GM12878 (cell line): ENCODE data around the gene GRK1. TPM values are rescaled to one million over a fixed set of nuclear protein-coding genes. Genes with fewer than 3 reads are reported as not detected.

ENCODE experiments used
- ATAC-seq: fragments of 200-7000 bp; cut with Tn5 transposase; 3 replicates; pipeline ENCODE4 v1.9.1; 2020; ENCODE audit warnings: mild to moderate bottlenecking, moderate library complexity
- BruUV-seq: library from RNA; stranded (reverse); fragments of 400-500 nt; replicated peaks from 2 replicates; lab custom pipeline; 2021; lab: Mats Ljungman, UMichigan
- CTCF ChIA-PET: fragments of 300-600 bp; sonication (Branson Sonifier 250); formaldehyde crosslinking; extraction: SDS; loops from one replicate; lab custom pipeline; 2021; ENCODE audit warnings: inconsistent platforms; lab: Yijun Ruan, JAX
- POLR2A ChIA-PET: fragments of 350-600 bp; formaldehyde crosslinking; extraction: SDS; loops from one replicate; lab custom pipeline; 2021; ENCODE audit warnings: inconsistent platforms; lab: Charles Lee
- RAD21 ChIA-PET: fragments of 300-600 bp; sonication (Branson Sonifier 250); formaldehyde crosslinking; loops from one replicate; lab custom pipeline; 2023; ENCODE audit warnings: antibody characterized with exemption; ENCODE audit not compliant: unreplicated experiment; lab: Charles Lee
- SMC1A ChIA-PET: fragments of 300-600 bp; sonication (Branson Sonifier 250); formaldehyde crosslinking; loops from one replicate; lab custom pipeline; 2023; ENCODE audit not compliant: unreplicated experiment, uncharacterized antibody; lab: Charles Lee
- DNase-seq: peaks from one replicate; pipeline ENCODE4 v3.0.0-alpha.2; 2011; ENCODE audit warnings: low read depth, low spot score
- FAIRE-seq: peaks from 3 replicates; lab custom pipeline; 2011; peaks lifted over from hg19 to GRCh38; lab: Jason Lieb, UNC
- H2AFZ ChIP-seq: 2 replicates; pipeline ENCODE4 v1.6.0; 2011; ENCODE audit warnings: low read depth, low read length, control low read depth; ENCODE audit not compliant: control insufficient read depth
- H3K27ac ChIP-seq: 2 replicates; pipeline ENCODE4 v1.5.1; 2011; ENCODE audit warnings: control low read depth; ENCODE audit not compliant: control insufficient read depth, insufficient read depth
- H3K27me3 ChIP-seq, 2 experiments: replicated peaks in 1 of 2; 2 replicates each; pipeline versions ENCODE4 v1.6.0 to v1.6.1; 2011; ENCODE audit warnings: low read length in 1 of 2; ENCODE audit not compliant: control insufficient read depth in 2 of 2, insufficient read depth in 2 of 2
- H3K36me3 ChIP-seq, 2 experiments: 2 replicates each; pipeline ENCODE4 v1.5.1; 2011; ENCODE audit warnings: low read length in 1 of 2; ENCODE audit not compliant: control insufficient read depth in 2 of 2, insufficient read depth in 2 of 2
- H3K4me1 ChIP-seq: 2 replicates; pipeline ENCODE4 v1.6.1; 2011; ENCODE audit warnings: mild to moderate bottlenecking, low read length, moderate library complexity, mixed read lengths; ENCODE audit not compliant: control insufficient read depth, insufficient read depth
- H3K4me2 ChIP-seq: 2 replicates; pipeline ENCODE4 v1.6.0; 2011; ENCODE audit warnings: control low read depth; ENCODE audit not compliant: control insufficient read depth, insufficient read depth
- H3K4me3 ChIP-seq: fragments of 200-600 bp; sonication (generic); 2 replicates; pipeline ENCODE4 v1.5.1; 2016
- H3K79me2 ChIP-seq: 2 replicates; pipeline ENCODE4 v1.6.0; 2011; ENCODE audit warnings: low read length; ENCODE audit not compliant: control insufficient read depth, insufficient read depth
- H3K9ac ChIP-seq: 2 replicates; pipeline ENCODE4 v1.8.0; 2011; ENCODE audit warnings: low read length, control low read depth, mixed read lengths; ENCODE audit not compliant: control insufficient read depth, insufficient read depth
- H3K9me3 ChIP-seq: replicated peaks from 3 replicates; pipeline ENCODE4 v1.5.1; 2011; ENCODE audit warnings: mild to moderate bottlenecking, low read length; ENCODE audit not compliant: control insufficient read depth, insufficient read depth
- H4K20me1 ChIP-seq: 2 replicates; pipeline ENCODE4 v1.6.0; 2011; ENCODE audit not compliant: control insufficient read depth, insufficient read depth
- CREM ChIP-seq: IDR thresholded peaks from 2 replicates; pipeline ENCODE4 v1.6.1; 2014; ENCODE audit warnings: antibody characterized with exemption, low read depth
- FOXM1 ChIP-seq: IDR thresholded peaks from 2 replicates; pipeline ENCODE4 v1.6.1; 2012; ENCODE audit warnings: low read depth, mild to moderate bottlenecking, inconsistent platforms, low read length, moderate library complexity
- NFXL1 ChIP-seq: fragments of 450-650 bp; IDR thresholded peaks from 2 replicates; pipeline ENCODE4 v1.6.1; 2017; ENCODE audit warnings: antibody characterized with exemption, mild to moderate bottlenecking, borderline replicate concordance
- POLR2AphosphoS2 ChIP-seq: IDR thresholded peaks from 2 replicates; pipeline ENCODE4 v1.6.1; 2011; ENCODE audit warnings: low read depth, mild to moderate bottlenecking, low read length, improper control_type of control experiment, moderate library complexity
- RBBP5 ChIP-seq: fragments of 200-600 bp; sonication (generic); conservative IDR thresholded peaks from 2 replicates; pipeline ENCODE4 v1.6.1; 2016
- RCOR1 ChIP-seq: conservative IDR thresholded peaks from 2 replicates; pipeline ENCODE4 v1.6.1; 2012; ENCODE audit warnings: low read depth, low read length, improper control_type of control experiment
- REST ChIP-seq: IDR thresholded peaks from 2 replicates; pipeline ENCODE4 v1.6.1; 2012; ENCODE audit warnings: mild to moderate bottlenecking, low read depth, low read length
- SMAD1 ChIP-seq: fragments of 450-650 bp; IDR thresholded peaks from 2 replicates; pipeline ENCODE4 v1.6.1; 2018; ENCODE audit warnings: mild to moderate bottlenecking, low read depth; ENCODE audit not compliant: partially characterized antibody
- SMAD5 ChIP-seq: IDR thresholded peaks from 2 replicates; pipeline ENCODE4 v1.6.1; 2016; ENCODE audit warnings: antibody characterized with exemption, low read depth
- STAT1 ChIP-seq: fragments of 450-650 bp; conservative IDR thresholded peaks from 2 replicates; pipeline ENCODE4 v1.6.1; 2014; ENCODE audit warnings: antibody characterized with exemption, mild to moderate bottlenecking
- TBL1XR1 ChIP-seq: IDR thresholded peaks from 2 replicates; pipeline ENCODE4 v1.6.1; 2012; ENCODE audit warnings: low read depth, low read length, improper control_type of control experiment
- WGBS: methylation state at CpG from one replicate; pipeline ENCODE4 v1.1.6; 2016; ENCODE audit warnings: low lambda C conversion rate; ENCODE audit not compliant: insufficient replicate concordance, insufficient coverage; ENCODE audit errors: missing lambda C conversion rate; 5-methylcytosine and 5-hydroxymethylcytosine counted together
- in situ Hi-C: fragments of 300-500 bp; cut with MboI; formaldehyde crosslinking; loops from 9 replicates; pipeline ENCODE4 v1.14.3; 2018; ENCODE audit warnings: mixed read lengths
- intact Hi-C: fragments of 100-400 bp; cut with micrococcal nuclease; formaldehyde crosslinking; loops from one replicate; pipeline ENCODE4 v1.14.2; 2022; ENCODE audit not compliant: unreplicated experiment
- polyA plus RNA-seq, 11 experiments: library from polyadenylated mRNA; depleted of rRNA in 4 of 11; unstranded in 6 of 11; stranded (reverse) in 5 of 11; fragments of >200 nt; fragmentation: Nextera tagmentation in 4 of 11; fragmentation: Illumina TruSeq in 1 of 11; extraction: Ambion mirVana in 4 of 11; extraction: Trizol in 1 of 11; gene quantifications; 1 replicate in 1 of 11; 2 replicates in 10 of 11; pipeline versions ENCODE4 v1.2.1 to v1.2.3, GENCODE V29; 2011 to 2016; ENCODE audit warnings: inconsistent platforms in 2 of 11, missing spikeins in 2 of 11, low read depth in 1 of 11
- total RNA-seq, 4 experiments: library from RNA; depleted of rRNA in 3 of 4; stranded (reverse); fragments of >200 nt in 3 of 4; fragmentation: Illumina TruSeq in 1 of 4; extraction: Trizol in 1 of 4; gene quantifications; 2 replicates each; pipeline versions ENCODE4 v1.2.1 to v1.2.3, GENCODE V29; 2013 to 2021

The GRK1 gene
- total and polyA plus RNA-seq, 10 of the 15 experiments (the other 5 are each of a cell fraction or from before 2014, with no cell fraction given): under 0.01 to 0.04 TPM; not detected in 8

DNA sequence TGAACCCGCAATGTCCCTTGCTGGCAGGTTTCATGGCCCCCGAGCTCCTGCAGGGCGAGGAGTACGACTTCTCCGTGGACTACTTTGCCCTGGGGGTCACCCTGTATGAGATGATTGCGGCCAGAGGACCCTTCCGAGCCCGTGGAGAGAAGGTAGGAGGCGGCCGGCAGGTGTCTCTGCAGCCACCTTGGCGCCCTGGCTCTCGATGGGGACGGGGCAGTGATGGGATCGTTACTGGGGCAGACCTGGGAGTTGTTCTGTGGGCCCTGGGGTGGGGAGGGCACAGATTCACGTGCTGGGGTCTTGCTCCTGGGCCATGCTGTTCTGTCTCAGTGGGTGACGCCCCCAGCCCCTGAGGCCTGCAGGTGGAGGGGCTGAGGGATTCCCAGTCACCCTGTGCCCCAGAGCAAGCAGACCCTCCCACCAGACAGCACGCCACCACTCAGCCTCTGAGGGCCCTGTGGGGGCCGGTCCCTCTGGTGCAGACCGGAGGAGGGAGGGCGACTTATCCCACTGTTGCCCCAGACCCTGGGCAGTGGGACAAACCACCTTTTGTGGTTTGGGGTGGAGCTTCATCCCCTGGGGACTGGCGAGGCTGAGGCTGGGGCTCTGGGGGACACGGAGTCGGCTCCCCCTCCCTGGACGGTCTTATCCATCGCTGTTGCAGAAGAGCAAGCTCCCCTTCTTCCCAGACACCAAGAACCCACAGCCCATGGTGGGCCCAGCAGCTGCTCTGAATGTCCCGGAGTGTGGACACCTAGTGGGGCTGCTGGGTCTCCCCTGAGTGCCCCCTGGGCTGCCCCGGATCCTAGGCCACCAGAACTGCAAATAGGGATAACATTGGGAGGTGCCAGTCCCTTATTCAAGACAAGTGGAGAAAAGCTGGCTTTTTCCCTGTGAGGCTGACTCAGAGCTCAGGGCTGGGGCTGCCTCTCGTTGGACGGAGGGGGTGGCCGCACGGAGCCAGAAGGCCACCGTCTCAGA lies 64.5 kb downstream of the GRK1 start (continued):
- no peak for TF ChIP-seq NFXL1
- TF ChIP-seq RCOR1: no peak
- TF ChIP-seq, all 136 proteins: peak for 0

GRCh38 chr13:113732176-113732960 lies 65.3 kb downstream of the GRK1 start:
- no peaks in the 10 kb centered on the region for H3K79me2 ChIP-seq
- ATAC-seq (no peak), FAIRE-seq (no peak), DNase-seq (no peak)
- intact Hi-C loops: no loop called here
- H3K4me3 ChIP-seq: no peak overlapping the region
- H3K36me3 ChIP-seq: no peaks in the 10 kb centered on the region
- ChIA-PET CTCF (no interaction called here), RAD21 (no interaction called here), POLR2A (no interaction called here), SMC1A (no interaction called here)
- H4K20me1 ChIP-seq: no peaks in the 10 kb centered on the region
- H3K4me1 ChIP-seq: no peaks in the 10 kb centered on the region
- BruUV-seq: no TSS peak
- in situ Hi-C loops: no loop called here
- no peaks in the 10 kb centered on the region; a peak in 1 of 4 replicates for H3K27me3 ChIP-seq
- no peak overlapping the region for H3K4me2 ChIP-seq
- no peak overlapping the region for H3K9ac ChIP-seq
- no peak for TF ChIP-seq CREM
- TF ChIP-seq STAT1: no peak
- TF ChIP-seq REST: no peak
- TF ChIP-seq POLR2AphosphoS2: no peak
- no peak for TF ChIP-seq SMAD1
- no peak for TF ChIP-seq SMAD5
- TF ChIP-seq FOXM1: no peak
- no peak for TF ChIP-seq RBBP5
- no peak for TF ChIP-seq TBL1XR1
- H3K27ac ChIP-seq: no peak overlapping the region
- H2AFZ ChIP-seq: no peak overlapping the region
- no peaks in the 10 kb centered on the region; the same call in 2 of the 3 replicates for H3K9me3 ChIP-seq
- WGBS: 21% methylated on average over 29 of the region's 29 CpGs
